GM19238 (cell line): ENCODE results near the gene CLPSL2.
"Not testable (repeated sequence)": the region's sequence is repeated elsewhere in the genome, so short reads cannot be mapped to it uniquely, and the experiment has no call there.

Experiments used
- DNase-seq: peaks from one replicate; pipeline ENCODE4 v3.0.0; 2011; ENCODE audit warnings: low spot score; ENCODE audit not compliant: insufficient read length

Gene CLPSL2, protein sequence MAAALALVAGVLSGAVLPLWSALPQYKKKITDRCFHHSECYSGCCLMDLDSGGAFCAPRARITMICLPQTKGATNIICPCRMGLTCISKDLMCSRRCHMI

GRCh38 chr6:35776364-35777215 is at the start of gene CLPSL2:
Gene CLPSL2, plus strand, starts transcription at chr6:35776598. Its CDS starts 21 bp downstream, at chr6:35776619.
- DNase-seq: no peak

DNA sequence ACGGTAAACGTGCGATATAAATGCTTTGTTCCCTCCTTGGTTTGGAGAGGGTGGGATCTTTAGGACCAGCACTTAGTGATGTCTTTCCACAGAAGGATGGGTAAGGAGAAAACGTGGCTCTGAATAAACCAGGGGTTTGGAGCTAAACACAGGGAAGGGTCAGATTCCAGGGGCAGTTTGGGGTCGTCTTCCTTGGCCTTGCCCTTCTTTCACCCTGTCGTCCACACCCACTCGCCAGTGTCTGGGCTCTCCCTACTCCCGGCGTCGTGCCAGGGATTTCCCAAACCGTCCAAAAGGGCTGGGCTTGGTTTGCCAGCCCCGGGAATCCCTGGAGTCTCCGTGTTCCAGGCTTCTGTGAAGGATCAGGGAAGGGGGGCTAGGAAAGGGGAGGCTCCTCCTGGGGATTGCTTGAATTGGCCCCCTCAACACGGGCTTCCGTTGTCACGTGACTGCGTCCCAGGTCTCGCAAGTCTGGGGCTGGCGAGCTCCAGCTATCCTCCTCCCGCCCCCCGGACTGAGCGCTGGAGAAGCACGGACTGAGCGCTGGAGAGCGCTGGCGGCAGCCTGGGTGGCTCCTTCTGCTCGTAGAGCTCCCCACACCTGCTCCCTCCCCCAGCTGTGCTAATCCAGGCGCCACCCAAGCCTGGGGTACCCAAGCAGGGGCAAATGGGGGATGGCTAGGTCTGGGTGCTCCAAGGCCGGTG is 49.0 kb upstream of the CLPSL2 start:
- DNase-seq: no peak

GRCh38 chr6:35727935-35728682 is 48.3 kb upstream of the CLPSL2 start:
- peak; percentile 74 for DNase-seq

DNA sequence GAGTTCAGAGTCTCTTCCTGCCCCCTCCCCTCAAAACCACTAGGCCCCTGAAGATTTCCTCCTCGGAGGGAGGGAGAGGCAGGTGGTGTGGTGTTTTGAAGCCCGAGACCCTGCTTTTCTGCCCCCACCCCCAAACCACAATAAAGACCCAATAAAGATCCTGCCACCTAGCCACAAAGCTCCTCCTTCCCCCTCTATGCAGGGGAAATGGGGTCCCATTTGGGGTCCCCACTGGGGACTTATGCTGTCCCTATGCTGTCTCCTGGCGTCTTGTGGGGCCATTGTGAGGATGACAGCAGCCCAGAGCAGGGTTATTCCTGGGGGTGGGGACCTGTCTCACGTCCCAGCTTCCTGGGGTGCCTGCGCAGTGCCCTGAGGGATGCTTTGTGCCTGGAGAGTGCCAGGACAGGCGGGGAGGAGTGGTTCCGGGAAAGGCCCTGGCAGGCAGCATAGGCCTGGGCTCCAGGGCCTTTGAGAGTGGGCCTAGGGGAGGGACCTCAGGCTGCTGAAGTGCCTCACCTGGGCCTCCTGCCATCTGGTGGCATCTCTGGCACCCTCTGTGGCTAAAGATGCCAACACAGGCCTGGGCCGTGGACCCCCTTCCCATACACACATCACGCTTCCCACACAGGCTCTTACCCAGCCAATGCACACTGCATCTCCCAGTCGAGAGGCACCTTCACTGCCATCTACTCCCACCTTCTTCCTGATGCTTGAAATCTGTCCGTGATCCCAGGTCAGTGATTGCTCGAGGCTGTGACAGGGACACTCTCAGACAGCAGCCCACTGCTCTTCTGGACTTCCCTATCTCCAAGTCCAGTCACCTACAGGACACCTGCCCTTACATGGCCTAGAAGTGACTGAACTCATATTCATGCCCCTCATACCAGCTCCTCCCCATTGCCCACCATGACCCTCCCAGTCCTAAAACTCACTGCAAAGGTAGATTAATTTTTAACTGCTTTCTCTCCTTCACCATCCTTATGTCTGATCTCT is 47.4 kb upstream of the CLPSL2 start:
- DNase-seq: no peak

GRCh38 chr6:35729722-35730121 is 46.7 kb upstream of the CLPSL2 start:
- no peak for DNase-seq

DNA sequence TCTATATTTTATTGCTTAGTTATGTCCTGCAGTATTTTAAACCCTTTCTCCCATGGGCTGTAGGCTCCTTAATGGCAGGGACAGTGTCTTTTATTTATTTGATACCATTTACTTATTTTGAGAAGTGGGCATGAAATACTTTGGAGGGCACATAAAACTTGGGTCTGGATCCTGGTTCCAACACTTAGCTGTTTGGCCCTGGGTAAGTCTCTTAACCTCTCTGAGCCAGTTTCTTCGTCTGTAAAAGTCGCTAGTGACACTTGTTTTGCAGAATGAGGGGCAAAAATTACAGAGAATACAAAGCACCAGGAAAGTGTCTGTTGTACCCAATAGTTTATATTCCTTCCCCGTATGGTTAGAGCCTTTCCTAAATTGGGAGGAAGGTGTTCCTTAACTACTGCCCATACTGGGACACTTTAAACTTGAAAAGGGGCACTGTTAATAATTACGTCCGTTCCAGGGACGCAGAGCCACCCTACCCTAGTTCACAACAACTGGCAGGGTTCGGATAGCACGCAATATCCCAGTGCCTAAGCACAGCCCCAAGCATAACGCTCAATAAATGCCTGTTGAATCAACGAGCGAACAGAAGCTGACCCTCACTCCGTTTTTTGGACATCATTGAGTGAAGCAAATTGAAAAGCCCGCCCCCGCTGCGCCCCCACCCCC is 45.5 kb upstream of the CLPSL2 start:
- no peak for DNase-seq

GRCh38 chr6:35731414-35731735 is 45.0 kb upstream of the CLPSL2 start:
- peak; percentile 78 for DNase-seq

- peak; percentile 90 for DNase-seq
These were observed 44.5 kb upstream of the CLPSL2 start for GRCh38 chr6:35731736-35732532.

GRCh38 chr6:35733633-35734032 is 42.8 kb upstream of the CLPSL2 start:
- no peak for DNase-seq

DNA sequence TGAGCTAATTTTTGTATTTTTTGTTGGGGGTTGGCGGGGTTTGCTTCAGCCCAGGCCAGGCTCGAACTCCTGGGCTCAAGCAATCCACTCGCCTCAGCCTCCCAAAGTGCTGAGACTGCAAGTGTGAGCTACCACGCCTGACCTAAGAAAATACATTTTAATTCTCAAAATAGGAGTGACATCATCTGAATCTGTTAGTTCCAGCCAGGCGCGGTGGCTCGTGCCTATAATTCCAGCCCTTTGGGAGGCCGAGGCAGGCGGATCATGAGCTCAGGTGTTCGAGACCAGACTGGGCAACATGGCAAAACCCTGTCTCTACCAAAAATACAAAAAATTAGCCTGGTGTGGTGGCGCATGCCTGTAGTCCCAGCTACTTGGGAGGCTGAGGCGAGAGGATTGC is 42.1 kb upstream of the CLPSL2 start:
- DNase-seq: not testable (repeated sequence)

DNA sequence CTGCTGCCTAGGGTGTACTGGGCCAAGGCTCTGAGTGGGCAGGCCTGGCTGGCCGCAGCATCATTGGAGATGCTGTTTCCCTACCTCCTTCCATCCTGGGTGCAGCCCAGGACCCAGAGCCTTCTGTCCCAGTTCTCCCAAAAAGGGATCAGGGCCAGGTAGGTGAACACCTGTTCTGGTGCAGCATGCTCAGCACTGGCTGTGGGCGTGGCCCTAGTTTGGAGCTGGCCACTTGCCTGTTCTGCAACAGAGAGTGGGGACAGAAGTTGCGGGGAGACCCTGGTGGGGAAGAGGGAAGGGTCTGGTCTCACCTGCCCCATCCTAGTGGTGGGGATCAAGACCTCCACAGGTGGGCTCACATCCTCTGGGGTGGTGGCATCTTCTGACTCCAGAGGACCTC is 40.9 kb upstream of the CLPSL2 start:
- DNase-seq: no peak

DNA sequence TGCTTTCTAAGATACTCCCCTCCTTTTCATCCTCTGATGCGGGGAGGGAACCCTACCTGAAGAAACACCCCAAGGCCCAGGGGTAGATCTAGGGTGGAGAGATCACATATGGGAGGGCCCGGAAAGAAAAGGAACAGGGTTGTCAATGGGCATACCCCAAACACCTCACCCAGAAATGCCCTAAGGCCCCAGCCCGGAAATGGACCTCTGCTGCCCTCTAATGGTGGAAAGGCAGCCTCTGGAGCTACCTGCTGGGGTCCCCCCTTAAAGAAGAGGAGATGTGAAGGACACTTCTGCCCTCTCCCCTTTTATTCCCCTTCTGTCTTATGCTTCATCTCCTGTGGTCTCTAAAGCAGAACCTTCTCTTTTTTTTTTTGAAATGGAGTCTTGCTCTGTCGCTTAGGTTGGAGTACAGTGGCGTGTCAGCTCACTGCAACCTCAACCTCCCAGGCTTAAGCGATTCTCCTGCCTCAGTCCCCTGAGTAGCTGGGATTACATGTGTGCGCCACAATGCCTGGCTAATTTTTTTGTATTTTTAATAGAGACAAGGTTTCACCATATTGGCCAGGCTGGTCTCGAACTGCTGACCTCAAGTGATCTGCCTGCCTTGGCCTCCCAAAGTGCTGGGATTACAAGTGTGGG is 40.0 kb upstream of the CLPSL2 start:
- peak; percentile 64 for DNase-seq

DNA sequence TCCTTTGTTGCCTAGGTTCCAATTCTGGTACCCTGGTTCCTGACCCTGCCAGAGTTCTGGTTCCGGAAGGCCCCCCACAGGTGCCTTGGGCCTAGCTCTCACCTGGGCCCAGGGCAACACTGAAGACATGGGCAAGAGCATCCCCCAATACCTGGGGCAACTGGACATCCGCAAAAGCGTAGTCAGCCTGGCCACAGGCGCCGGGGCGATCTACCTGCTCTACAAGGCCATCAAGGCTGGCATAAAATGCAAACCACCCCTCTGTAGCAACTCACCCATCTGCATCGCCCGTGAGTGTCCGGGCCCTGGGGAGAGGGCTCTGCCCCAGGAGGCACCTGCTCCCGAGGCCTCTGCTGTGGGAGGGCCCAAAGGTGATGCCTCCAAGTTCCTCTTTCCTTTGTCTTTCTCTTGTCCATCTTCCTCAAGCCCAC is 39.4 kb upstream of the CLPSL2 start, which contains the start of gene ARMC12:
Gene ARMC12, plus strand, starts transcription at position 51 of the 431 bp plus-strand sequence. Its CDS starts 77 bp downstream, at position 128.
- DNase-seq: no peak

GRCh38 chr6:35737413-35738211 is 38.8 kb upstream of the CLPSL2 start:
- peak; percentile 45 for DNase-seq

- DNase-seq: no peak
These were observed 36.5 kb upstream of the CLPSL2 start for GRCh38 chr6:35739645-35740524.

GRCh38 chr6:35742842-35743241 is 33.6 kb upstream of the CLPSL2 start:
- no peak for DNase-seq

DNA sequence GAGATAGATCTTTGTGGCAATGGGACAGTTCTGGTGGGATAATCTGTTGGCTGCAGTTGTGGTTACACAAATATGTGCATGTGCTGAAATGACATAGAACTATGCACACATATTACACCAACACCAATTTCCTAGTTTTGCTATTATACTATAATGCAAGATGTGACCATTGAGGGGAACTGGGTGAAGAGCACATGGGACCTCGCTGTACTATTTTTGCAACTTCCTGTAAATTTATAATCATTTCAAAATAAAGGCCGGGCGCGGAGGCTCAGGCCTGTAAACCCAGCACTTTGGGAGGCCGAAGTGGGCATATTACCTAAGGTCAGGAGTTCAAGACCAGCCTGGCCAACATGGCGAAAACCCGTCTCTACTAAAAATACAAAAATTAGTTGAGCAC is 30.9 kb upstream of the CLPSL2 start:
- DNase-seq: no peak
